ENCODE measurements around the gene ARL17A.
"Not testable (repeated sequence)": the region's sequence is repeated elsewhere in the genome, so short reads cannot be mapped to it uniquely, and the experiment has no call there.

GRCh38 chr17:46591332-46591731 is 11.8 kb upstream of the ARL17A start:
- not testable (repeated sequence) for TF ChIP-seq CTCF, POLR2A (IDR thresholded peaks at IDR 0.05)
